HCT116 (cell line): Measurements from ENCODE around the gene MALT1. TPM values are rescaled to one million over a fixed set of nuclear protein-coding genes. Genes with fewer than 3 reads are reported as not detected.
A peak's percentile ranks its signal among the peaks of the same experiment; 100 is the strongest.

Source experiments
- ATAC-seq: fragments of 200-7000 bp; cut with Tn5 transposase; 2 replicates; pipeline ENCODE4 v1.9.1; 2020; ENCODE audit warnings: mild to moderate bottlenecking, moderate library complexity
- BruUV-seq: library from RNA; stranded (reverse); fragments of 400-500 nt; replicated peaks from 2 replicates; lab custom pipeline; 2021; lab: Mats Ljungman, UMichigan
- CTCF ChIA-PET: fragments of 300-600 bp; sonication (Branson Sonifier 250); formaldehyde crosslinking; loops from one replicate; lab custom pipeline; 2021; ENCODE audit warnings: antibody characterized with exemption; lab: Charles Lee
- POLR2A ChIA-PET: fragments of 300-600, 350-600 bp; sonication (Branson Sonifier 250); formaldehyde crosslinking; loops from one replicate; lab custom pipeline; 2021; ENCODE audit warnings: antibody characterized with exemption; lab: Charles Lee
- RAD21 ChIA-PET, 2 experiments: fragments of 300-600 bp; sonication (Branson Sonifier 250); formaldehyde crosslinking; loops; one replicate each; lab custom pipeline; 2023; ENCODE audit warnings: low total read pairs in 2 of 2; ENCODE audit not compliant: uncharacterized antibody in 2 of 2, unreplicated experiment in 2 of 2, low non-redundant PET in 1 of 2; lab: Charles Lee
- DNase-seq: peaks from one replicate; pipeline ENCODE4 v3.0.0-alpha.2; 2010; ENCODE audit warnings: low read depth, low spot score
- H2AFZ ChIP-seq: fragments of 200-600 bp; shearing (Covaris generic), sonication (generic); 2 replicates; pipeline ENCODE4 v1.6.1; 2017; ENCODE audit warnings: low read depth, mixed run types, mixed read lengths, antibody characterized with exemption, low read length; ENCODE audit not compliant: poor library complexity, severe bottlenecking
- H3K27ac ChIP-seq: 2 replicates; pipeline ENCODE4 v1.5.1; 2012; ENCODE audit warnings: low read depth, low read length
- H3K27me3 ChIP-seq: fragments of 200-600 bp; sonication (generic); 2 replicates; pipeline ENCODE4 v1.6.1; 2016; ENCODE audit warnings: mixed run types, low read length, mixed read lengths; ENCODE audit not compliant: insufficient read depth
- H3K36me3 ChIP-seq, 2 experiments: fragments of 200-500 bp in 1 of 2; fragments of 200-600 bp in 1 of 2; sonication (Bioruptor generic) in 1 of 2; sonication (generic) in 1 of 2; 2 replicates each; pipeline versions ENCODE4 v1.5.1 to v1.6.1; 2014 to 2016; ENCODE audit warnings: low read length in 2 of 2, inconsistent platforms in 1 of 2, mixed read lengths in 1 of 2, mixed run types in 1 of 2; ENCODE audit not compliant: insufficient read depth in 2 of 2, control insufficient read depth in 1 of 2
- H3K4me1 ChIP-seq, 2 experiments: fragments of 200-600 bp in 1 of 2; sonication (generic) in 1 of 2; 2 replicates each; pipeline versions ENCODE4 v1.5.1 to v1.6.1; 2012 to 2017; ENCODE audit warnings: low read length in 2 of 2, inconsistent platforms in 1 of 2, mild to moderate bottlenecking in 1 of 2, mixed read lengths in 1 of 2, mixed run types in 1 of 2, moderate library complexity in 1 of 2; ENCODE audit not compliant: insufficient read depth in 2 of 2, control insufficient read depth in 1 of 2
- H3K4me2 ChIP-seq: fragments of 200-600 bp; sonication (generic); 2 replicates; pipeline ENCODE4 v1.6.1; 2017; ENCODE audit warnings: mixed run types, low read length, mixed read lengths
- H3K4me3 ChIP-seq, 2 experiments: fragments of 200-600 bp in 1 of 2; sonication (generic) in 1 of 2; replicated peaks in 1 of 2; 2 replicates each; pipeline ENCODE4 v1.5.1; 2011 to 2016; ENCODE audit warnings: low read length in 2 of 2, control low read depth in 1 of 2, low read depth in 1 of 2, mild to moderate bottlenecking in 1 of 2, mixed read lengths in 1 of 2, mixed run types in 1 of 2
- H3K79me2 ChIP-seq: fragments of 200-600 bp; sonication (generic); 2 replicates; pipeline ENCODE4 v1.6.1; 2017; ENCODE audit warnings: mild to moderate bottlenecking, mixed run types, low read length, moderate library complexity, mixed read lengths; ENCODE audit not compliant: insufficient read depth
- H3K9ac ChIP-seq: fragments of 200-600 bp; sonication (generic); 2 replicates; pipeline ENCODE4 v1.6.1; 2016; ENCODE audit warnings: low read length, mixed read lengths
- H3K9me2 ChIP-seq: fragments of 200-600 bp; sonication (generic), shearing (Covaris generic); 2 replicates; pipeline ENCODE4 v1.6.1; 2017; ENCODE audit warnings: mixed run types, mild to moderate bottlenecking, moderate library complexity; ENCODE audit not compliant: insufficient read depth
- H3K9me3 ChIP-seq, 2 experiments: fragments of 200-500 bp in 1 of 2; fragments of 200-600 bp in 1 of 2; sonication (Bioruptor generic) in 1 of 2; sonication (generic) in 1 of 2; 2 replicates each; pipeline ENCODE4 v1.6.1; 2014 to 2017; ENCODE audit warnings: low read length in 2 of 2, mixed read lengths in 2 of 2, inconsistent platforms in 1 of 2, low read depth in 1 of 2, mild to moderate bottlenecking in 1 of 2, mixed run types in 1 of 2, moderate library complexity in 1 of 2; ENCODE audit not compliant: control insufficient read depth in 1 of 2, insufficient read depth in 1 of 2
- H4K20me1 ChIP-seq: fragments of 200-600 bp; sonication (generic), shearing (Covaris generic); 2 replicates; pipeline ENCODE4 v1.6.1; 2017; ENCODE audit warnings: mixed run types, mild to moderate bottlenecking, moderate library complexity; ENCODE audit not compliant: insufficient read depth
- CBX3 ChIP-seq: IDR thresholded peaks from 2 replicates; pipeline ENCODE4 v1.6.1; 2012; ENCODE audit warnings: low read depth
- CEBPB ChIP-seq: IDR thresholded peaks from 2 replicates; pipeline ENCODE4 v1.6.1; 2012; ENCODE audit warnings: low read depth
- MAX ChIP-seq: IDR thresholded peaks from 2 replicates; pipeline ENCODE4 v1.6.1; 2012
- POLR2AphosphoS5 ChIP-seq: IDR thresholded peaks from 2 replicates; pipeline ENCODE4 v1.6.1; 2011; ENCODE audit warnings: mild to moderate bottlenecking, low read depth, low read length, moderate library complexity
- SIN3A ChIP-seq: IDR thresholded peaks from 2 replicates; pipeline ENCODE4 v1.6.1; 2012; ENCODE audit warnings: low read depth
- ZBTB33 ChIP-seq: IDR thresholded peaks from 2 replicates; pipeline ENCODE4 v1.6.1; 2011; ENCODE audit warnings: mild to moderate bottlenecking, low read length, moderate library complexity; ENCODE audit not compliant: insufficient replicate concordance; ENCODE audit errors: extremely low read depth
- ZNF274 ChIP-seq: fragments of 200-500 bp; sonication (Bioruptor generic); IDR thresholded peaks from 2 replicates; pipeline ENCODE4 v1.6.1; 2014; ENCODE audit warnings: mild to moderate bottlenecking, low read depth, low read length, inconsistent platforms
- intact Hi-C: fragments of 100-400 bp; cut with micrococcal nuclease; formaldehyde crosslinking; loops from 2 replicates; pipeline ENCODE4 v1.10.0; 2022
- total RNA-seq: library from RNA; stranded (reverse); gene quantifications from one replicate; pipeline ENCODE4 v1.2.1, GENCODE V29; 2021; ENCODE audit not compliant: unreplicated experiment

The MALT1 gene
- total RNA-seq, 1 experiment from 2014 or later, result 41.1 TPM

GRCh38 chr18:58780045-58780444, 108.8 kb downstream of the MALT1 start:
- H4K20me1 ChIP-seq, result no peaks in the 10 kb centered on the region
- H3K4me2 ChIP-seq, result peak overlapping the region; percentile 68
- H3K4me1 ChIP-seq, result peaks cover 5 to 15% of the 10 kb centered on the region in 2 experiments
- H3K4me3 ChIP-seq, result peak overlapping the region; percentile 59 to 65
- ChIA-PET CTCF (interaction anchor here (1.0 to 5.8 kb wide), 3 partner anchors 16 to 291 kb away, joined by 3 to 31 read pairs (median 4); no protein-coding TSS in a partner anchor), RAD21 (no interaction called here), POLR2A (no interaction called here)
- intact Hi-C loops, result no loop called here
- peak overlapping the region; percentile 72 for H2AFZ ChIP-seq
- no peaks in the 10 kb centered on the region; a peak in 1 of 4 replicates for H3K36me3 ChIP-seq
- no peaks in the 10 kb centered on the region for H3K9me3 ChIP-seq
- no peaks in the 10 kb centered on the region for H3K9me2 ChIP-seq
- peak; percentile 49 for DNase-seq
- H3K27ac ChIP-seq, result no peak overlapping the region
- no TSS peak for BruUV-seq
- peak overlapping the region; percentile 54 for H3K9ac ChIP-seq
- H3K27me3 ChIP-seq, result peaks cover 19% of the 10 kb centered on the region
- ATAC-seq, result peak; percentile 48
- TF ChIP-seq CBX3 (0 out of 2 replicates have a peak, but pooled peaks have one; percentile 58), MAX (peak; percentile 41; the same call in 1 of the 2 replicates), POLR2AphosphoS5 (peak; percentile 66), ZNF274 (no peak), CEBPB (no peak), SIN3A (0 out of 2 replicates have a peak, but pooled peaks have one; percentile 55), ZBTB33 (peak; percentile 90)
- peaks cover 11% of the 10 kb centered on the region; the same call in 1 of the 2 replicates for H3K79me2 ChIP-seq
